ENCODE measurements around the gene TAS2R46. TPM values are rescaled to one million over a fixed set of nuclear protein-coding genes. Genes with fewer than 3 reads are reported as not detected.

TAS2R46 gene
- total RNA-seq, 1 experiment from 2014 or later, result 3.1 TPM

DNA sequence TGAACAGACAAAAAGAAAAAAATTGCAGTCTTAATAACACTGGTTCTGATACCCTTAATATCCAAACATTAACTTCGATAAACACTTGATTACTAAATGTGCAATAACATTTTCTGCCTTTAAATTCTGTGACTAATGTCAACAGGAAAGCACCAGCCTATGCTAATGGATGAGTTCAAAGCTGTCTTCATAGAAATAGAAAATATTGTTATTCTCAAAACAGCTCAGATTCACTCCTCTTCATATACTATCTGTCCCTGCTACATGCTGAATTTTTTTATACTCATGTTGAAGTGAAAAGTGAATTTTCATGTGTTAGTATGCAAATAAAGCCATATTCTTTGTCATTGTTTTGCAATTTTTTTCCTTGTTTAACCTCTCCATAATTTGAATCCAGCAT, 16.2 kb upstream of the TAS2R46 start:
- no peaks in the 10 kb centered on the region for H3K4me1 ChIP-seq (ENCODE audit: insufficient read depth, low read length, poor library complexity, severe bottlenecking)
- no peak overlapping the region for H3K27ac ChIP-seq (ENCODE audit: low read depth, low read length, poor library complexity, severe bottlenecking)
- no peak overlapping the region for H3K4me3 ChIP-seq (ENCODE audit: low read depth, low read length, poor library complexity, severe bottlenecking)
- TF ChIP-seq EZH2 (IDR thresholded peaks at IDR 0.05; ENCODE audit: borderline replicate concordance, low read depth, low read length, poor library complexity, severe bottlenecking), result no peak
- TF ChIP-seq, protein P1, sequence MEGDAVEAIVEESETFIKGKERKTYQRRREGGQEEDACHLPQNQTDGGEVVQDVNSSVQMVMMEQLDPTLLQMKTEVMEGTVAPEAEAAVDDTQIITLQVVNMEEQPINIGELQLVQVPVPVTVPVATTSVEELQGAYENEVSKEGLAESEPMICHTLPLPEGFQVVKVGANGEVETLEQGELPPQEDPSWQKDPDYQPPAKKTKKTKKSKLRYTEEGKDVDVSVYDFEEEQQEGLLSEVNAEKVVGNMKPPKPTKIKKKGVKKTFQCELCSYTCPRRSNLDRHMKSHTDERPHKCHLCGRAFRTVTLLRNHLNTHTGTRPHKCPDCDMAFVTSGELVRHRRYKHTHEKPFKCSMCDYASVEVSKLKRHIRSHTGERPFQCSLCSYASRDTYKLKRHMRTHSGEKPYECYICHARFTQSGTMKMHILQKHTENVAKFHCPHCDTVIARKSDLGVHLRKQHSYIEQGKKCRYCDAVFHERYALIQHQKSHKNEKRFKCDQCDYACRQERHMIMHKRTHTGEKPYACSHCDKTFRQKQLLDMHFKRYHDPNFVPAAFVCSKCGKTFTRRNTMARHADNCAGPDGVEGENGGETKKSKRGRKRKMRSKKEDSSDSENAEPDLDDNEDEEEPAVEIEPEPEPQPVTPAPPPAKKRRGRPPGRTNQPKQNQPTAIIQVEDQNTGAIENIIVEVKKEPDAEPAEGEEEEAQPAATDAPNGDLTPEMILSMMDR (conservative IDR thresholded peaks at IDR 0.05; ENCODE audit: low read depth, low read length), result no peak
- H3K36me3 ChIP-seq (ENCODE audit: insufficient read depth, low read length, poor library complexity, severe bottlenecking), result no peaks in the 10 kb centered on the region
- H3K9me3 ChIP-seq (ENCODE audit: low read depth, low read length, poor library complexity, severe bottlenecking), result peaks cover 15% of the 10 kb centered on the region
- CTCF ChIA-PET, result no interaction called here
- no TSS peak for BruUV-seq (replicated peaks)
- intact Hi-C loops (cut with micrococcal nuclease; ENCODE audit: unreplicated experiment), result no loop called here
- H3K27me3 ChIP-seq (replicated peaks; ENCODE audit: insufficient read depth, low read depth, low read length, poor library complexity), result no peaks in the 10 kb centered on the region
- no peak for DNase-seq (ENCODE audit: low spot score)
- POLR2A ChIA-PET (ENCODE audit: low non-redundant PET), result no interaction called here

DNA sequence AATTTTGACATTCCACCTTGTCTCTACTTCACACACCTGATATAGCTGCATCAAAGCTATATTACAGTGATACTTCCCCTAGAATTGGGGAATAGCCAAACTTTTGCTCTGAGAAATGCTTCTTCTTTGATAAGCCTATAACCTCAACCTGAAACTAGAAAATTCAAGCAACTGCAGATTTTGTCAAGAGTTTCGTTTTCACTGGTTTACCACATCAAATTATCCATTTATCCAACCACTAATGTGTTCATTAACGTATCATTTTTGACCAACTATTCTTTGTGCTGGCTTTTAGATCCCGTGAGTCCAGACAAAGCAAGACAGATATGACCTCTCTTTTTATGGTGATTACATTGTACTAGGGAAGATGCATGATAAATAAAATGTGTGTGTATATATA, 13.5 kb upstream of the TAS2R46 start:
- BruUV-seq (replicated peaks), result no TSS peak
- no peak overlapping the region for H3K4me3 ChIP-seq (ENCODE audit: low read depth, low read length, poor library complexity, severe bottlenecking)
- no peaks in the 10 kb centered on the region for H3K27me3 ChIP-seq (replicated peaks; ENCODE audit: insufficient read depth, low read depth, low read length, poor library complexity)
- H3K9me3 ChIP-seq (ENCODE audit: low read depth, low read length, poor library complexity, severe bottlenecking), result peaks cover 4% of the 10 kb centered on the region
- H3K4me1 ChIP-seq (ENCODE audit: insufficient read depth, low read length, poor library complexity, severe bottlenecking), result no peaks in the 10 kb centered on the region
- CTCF ChIA-PET, result no interaction called here
- TF ChIP-seq, protein P1 (conservative IDR thresholded peaks at IDR 0.05; ENCODE audit: low read depth, low read length), result no peak
- TF ChIP-seq EZH2 (IDR thresholded peaks at IDR 0.05; ENCODE audit: borderline replicate concordance, low read depth, low read length, poor library complexity, severe bottlenecking), result no peak
- DNase-seq (ENCODE audit: low spot score), result no peak
- no peak overlapping the region for H3K27ac ChIP-seq (ENCODE audit: low read depth, low read length, poor library complexity, severe bottlenecking)
- intact Hi-C loops (cut with micrococcal nuclease; ENCODE audit: unreplicated experiment), result no loop called here
- POLR2A ChIA-PET (ENCODE audit: low non-redundant PET), result no interaction called here
- no peaks in the 10 kb centered on the region for H3K36me3 ChIP-seq (ENCODE audit: insufficient read depth, low read length, poor library complexity, severe bottlenecking)

DNA sequence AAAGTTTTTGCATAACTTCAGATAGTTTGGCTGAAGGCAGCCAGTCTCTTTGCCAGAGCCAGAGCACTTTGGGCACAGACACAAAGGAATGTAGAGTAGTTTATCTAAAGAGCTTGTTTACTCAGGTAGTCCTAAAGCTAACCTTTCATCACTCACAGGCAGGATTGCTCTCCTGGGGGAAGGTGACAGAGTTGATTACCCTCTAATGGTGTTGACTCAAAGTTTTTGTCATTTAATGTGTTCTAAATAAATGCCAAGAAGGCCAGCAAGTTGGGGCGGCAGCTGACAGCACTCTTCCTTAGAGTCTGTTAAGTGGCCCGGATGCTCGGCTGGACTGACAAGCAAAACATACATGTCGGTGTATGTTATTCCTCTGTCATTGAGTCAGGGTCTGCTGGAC, 9.3 kb upstream of the TAS2R46 start:
- CTCF ChIA-PET, result no interaction called here

More for the DNA sequence above, 9.3 kb upstream of the TAS2R46 start:
- Histone ChIP-seq H3K27me3 (replicated peaks; ENCODE audit: insufficient read depth, low read depth, low read length, poor library complexity) (no peaks in the 10 kb centered on the region), H3K27ac (ENCODE audit: low read depth, low read length, poor library complexity, severe bottlenecking) (no peak overlapping the region), H3K4me1 (ENCODE audit: insufficient read depth, low read length, poor library complexity, severe bottlenecking) (no peaks in the 10 kb centered on the region), H3K36me3 (ENCODE audit: insufficient read depth, low read length, poor library complexity, severe bottlenecking) (no peaks in the 10 kb centered on the region), H3K4me3 (ENCODE audit: low read depth, low read length, poor library complexity, severe bottlenecking) (no peak overlapping the region), H3K9me3 (ENCODE audit: low read depth, low read length, poor library complexity, severe bottlenecking) (no peaks in the 10 kb centered on the region)
- no peak for TF ChIP-seq EZH2 (IDR thresholded peaks at IDR 0.05; ENCODE audit: borderline replicate concordance, low read depth, low read length, poor library complexity, severe bottlenecking)
- TF ChIP-seq, protein P1 (conservative IDR thresholded peaks at IDR 0.05; ENCODE audit: low read depth, low read length), result no peak
- POLR2A ChIA-PET (ENCODE audit: low non-redundant PET), result interaction anchor here (0.6 kb wide), 1 partner anchor 30 kb away, joined by 5 read pairs; no protein-coding TSS in a partner anchor
- no TSS peak for BruUV-seq (replicated peaks)
- no peak for DNase-seq (ENCODE audit: low spot score)
- intact Hi-C loops (cut with micrococcal nuclease; ENCODE audit: unreplicated experiment), result no loop called here
